ENCODE data around the gene ADK. TPM values are rescaled to one million over a fixed set of nuclear protein-coding genes. Genes with fewer than 3 reads are reported as not detected.
"Not testable (repeated sequence)": the region's sequence is repeated elsewhere in the genome, so short reads cannot be mapped to it uniquely, and the experiment has no call there.

Gene ADK
- total RNA-seq, 2 donors from 2014 or later = 21.2 to 21.5 TPM

- intact Hi-C loops (cut with DNase I) = loop anchor here in 1 of 2 donors (5.0 kb wide), 1 partner anchor 1639 kb away; no protein-coding TSS in a partner anchor
Measured at GRCh38 chr10:74276416-74276815, 125.4 kb downstream of the ADK start.

GRCh38 chr10:74282151-74282847 is 131.3 kb downstream of the ADK start:
- intact Hi-C loops (cut with DNase I) = no loop called here
- DNase-seq (ENCODE audit: low spot score) = no peak

More at GRCh38 chr10:74276416-74276815, 125.4 kb downstream of the ADK start:
- DNase-seq (ENCODE audit: low spot score) = no peak

GRCh38 chr10:74282848-74283210 is 131.8 kb downstream of the ADK start:
- intact Hi-C loops (cut with DNase I) = no loop called here
- DNase-seq (ENCODE audit: low spot score) = no peak

GRCh38 chr10:74289188-74289587 is 138.2 kb downstream of the ADK start:
- DNase-seq (ENCODE audit: low spot score) = no peak
- intact Hi-C loops (cut with DNase I) = no loop called here

GRCh38 chr10:74289951-74290350 is 138.9 kb downstream of the ADK start:
- no peak for DNase-seq (ENCODE audit: low spot score)
- intact Hi-C loops (cut with DNase I) = no loop called here

GRCh38 chr10:74290708-74291107 is 139.7 kb downstream of the ADK start:
- no peak for DNase-seq (ENCODE audit: low spot score)
- intact Hi-C loops (cut with DNase I) = no loop called here

GRCh38 chr10:74292871-74293427 is 141.9 kb downstream of the ADK start:
- DNase-seq (ENCODE audit: low spot score) = no peak
- intact Hi-C loops (cut with DNase I) = no loop called here

GRCh38 chr10:74293686-74294371 is 142.8 kb downstream of the ADK start:
- intact Hi-C loops (cut with DNase I) = no loop called here
- DNase-seq (ENCODE audit: low spot score) = no peak

- no peak for DNase-seq (ENCODE audit: low spot score)
- intact Hi-C loops (cut with DNase I) = no loop called here
Measured at GRCh38 chr10:74297389-74298080, 146.5 kb downstream of the ADK start.

- intact Hi-C loops (cut with DNase I); DNase-seq (ENCODE audit: low spot score): not testable (repeated sequence)
Measured at GRCh38 chr10:74300074-74300621, 149.1 kb downstream of the ADK start.

- DNase-seq (ENCODE audit: low spot score) = no peak
- intact Hi-C loops (cut with DNase I) = no loop called here
Measured at GRCh38 chr10:74300666-74301065, 149.6 kb downstream of the ADK start.

- intact Hi-C loops (cut with DNase I) = no loop called here
- DNase-seq (ENCODE audit: low spot score) = no peak
Measured at GRCh38 chr10:74305730-74306129, 154.7 kb downstream of the ADK start.

GRCh38 chr10:74306227-74306982 is 155.4 kb downstream of the ADK start:
- intact Hi-C loops (cut with DNase I) = no loop called here
- no peak for DNase-seq (ENCODE audit: low spot score)

GRCh38 chr10:74307061-74307651 is 156.1 kb downstream of the ADK start:
- no peak for DNase-seq (ENCODE audit: low spot score)
- intact Hi-C loops (cut with DNase I) = no loop called here

- intact Hi-C loops (cut with DNase I) = loop anchor here in 1 of 2 donors (5.0 kb wide), 1 partner anchor 887 kb away; no protein-coding TSS in a partner anchor
Measured at GRCh38 chr10:74310652-74311257, 159.7 kb downstream of the ADK start.

GRCh38 chr10:74314166-74314565 is 163.1 kb downstream of the ADK start:
- intact Hi-C loops (cut with DNase I) = loop anchor here in 1 of 2 donors (5.0 kb wide), 1 partner anchor 883 kb away; no protein-coding TSS in a partner anchor
- DNase-seq (ENCODE audit: low spot score) = no peak

More at GRCh38 chr10:74310652-74311257, 159.7 kb downstream of the ADK start:
- DNase-seq (ENCODE audit: low spot score) = no peak

- intact Hi-C loops (cut with DNase I) = no loop called here
Measured at GRCh38 chr10:74320026-74320425, 169.0 kb downstream of the ADK start.

GRCh38 chr10:74320717-74321116 is 169.7 kb downstream of the ADK start:
- DNase-seq (ENCODE audit: low spot score) = no peak
- intact Hi-C loops (cut with DNase I) = no loop called here

More at GRCh38 chr10:74320026-74320425, 169.0 kb downstream of the ADK start:
- no peak for DNase-seq (ENCODE audit: low spot score)

All from posterior vena cava (tissue), 2 donors.